SK-N-SH (cell line): ENCODE measurements around the gene COG8.

Source experiments
- EP300 ChIP-seq, 2 experiments: IDR thresholded peaks; 2 replicates each; pipeline versions ENCODE4 v1.4.0 to v1.6.1; 2012; ENCODE audit warnings: borderline replicate concordance in 1 of 2, low read depth in 1 of 2, low read length in 1 of 2
- FOXJ3 ChIP-seq: sonication (generic); formaldehyde crosslinking; IDR thresholded peaks from 2 replicates; pipeline ENCODE4 v1.5.1; 2020; ENCODE audit warnings: mild to moderate bottlenecking, missing genetic modification reagents
- FOXM1 ChIP-seq: IDR thresholded peaks from 2 replicates; pipeline ENCODE4 v1.4.0; 2012; ENCODE audit warnings: low read depth, mild to moderate bottlenecking
- MAX ChIP-seq: IDR thresholded peaks from 2 replicates; pipeline ENCODE4 v1.4.0; 2012; ENCODE audit warnings: low read depth
- NFIC ChIP-seq: IDR thresholded peaks from 2 replicates; pipeline ENCODE4 v1.4.0; 2012; ENCODE audit warnings: borderline replicate concordance
- NRF1 ChIP-seq: IDR thresholded peaks from 2 replicates; pipeline ENCODE4 v1.6.1; 2012; ENCODE audit warnings: low read depth, mild to moderate bottlenecking, low read length
- SMC3 ChIP-seq: IDR thresholded peaks from 2 replicates; pipeline ENCODE4 v1.6.1; 2012; ENCODE audit warnings: low read depth, low read length, improper control_type of control experiment
- TCF12 ChIP-seq: IDR thresholded peaks from 2 replicates; pipeline ENCODE4 v1.4.0; 2012
- TEAD4 ChIP-seq: IDR thresholded peaks from 2 replicates; pipeline ENCODE4 v1.4.0; 2012; ENCODE audit warnings: mild to moderate bottlenecking, borderline replicate concordance; ENCODE audit not compliant: insufficient read depth
- USF2 ChIP-seq: fragments of 150-350 bp; IDR thresholded peaks from 2 replicates; pipeline ENCODE4 v1.6.1; 2017; ENCODE audit warnings: antibody characterized with exemption, low read length, low read depth, borderline replicate concordance
- TF ChIP-seq, protein P1 (sequence below): fragments of 200-600 bp; sonication (generic); IDR thresholded peaks from 2 replicates; pipeline ENCODE4 v1.6.1; 2017; ENCODE audit warnings: antibody characterized with exemption, mild to moderate bottlenecking, moderate library complexity

DNA sequence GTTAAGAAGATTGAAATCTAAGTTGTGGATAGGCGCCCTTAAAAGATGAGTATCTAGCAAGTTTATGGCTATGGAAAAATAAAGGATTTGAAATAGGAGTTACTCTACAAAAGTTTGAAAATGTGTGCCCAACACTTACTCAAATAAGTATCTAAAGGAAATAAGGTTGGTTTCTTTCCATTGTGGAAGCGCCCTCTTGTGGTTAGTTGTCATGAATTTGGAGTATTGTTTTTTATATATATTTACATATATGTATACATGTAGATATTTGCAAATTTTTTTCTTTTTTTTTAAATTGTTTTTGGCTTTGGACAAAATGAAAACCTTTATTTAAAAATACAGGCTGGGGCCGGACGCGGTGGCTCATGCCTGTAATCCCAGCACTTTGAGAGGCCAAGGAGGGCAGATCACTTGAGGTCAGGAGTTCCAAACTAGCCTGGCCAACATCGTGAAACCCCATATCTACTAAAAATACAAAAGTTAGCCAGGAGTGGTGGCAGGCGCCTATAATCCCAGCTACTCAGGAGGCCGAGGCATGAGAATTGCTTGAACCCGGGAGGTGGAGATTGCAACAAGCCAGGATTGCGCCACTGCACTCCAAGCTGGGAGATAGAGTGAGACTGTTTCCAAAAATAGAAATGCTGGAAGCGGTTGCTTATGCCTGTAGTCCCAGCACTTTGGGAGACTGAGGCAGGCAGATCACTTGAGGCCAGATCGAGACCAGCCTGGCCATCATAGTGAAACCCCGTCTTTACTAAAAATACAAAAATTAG, 52.2 kb downstream of the COG8 start:
- TF ChIP-seq SMC3 (peak; percentile 54), NFIC (no peak), MAX (no peak), EP300 (IDR thresholded peaks at IDR 0.05; ENCODE audit: borderline replicate concordance in 1 of 2, low read depth in 1 of 2, low read length in 1 of 2) (no peak), TEAD4 (no peak), FOXJ3 (no peak), FOXM1 (no peak), TCF12 (no peak), NRF1 (no peak), USF2 (no peak)
- TF ChIP-seq, protein P1, sequence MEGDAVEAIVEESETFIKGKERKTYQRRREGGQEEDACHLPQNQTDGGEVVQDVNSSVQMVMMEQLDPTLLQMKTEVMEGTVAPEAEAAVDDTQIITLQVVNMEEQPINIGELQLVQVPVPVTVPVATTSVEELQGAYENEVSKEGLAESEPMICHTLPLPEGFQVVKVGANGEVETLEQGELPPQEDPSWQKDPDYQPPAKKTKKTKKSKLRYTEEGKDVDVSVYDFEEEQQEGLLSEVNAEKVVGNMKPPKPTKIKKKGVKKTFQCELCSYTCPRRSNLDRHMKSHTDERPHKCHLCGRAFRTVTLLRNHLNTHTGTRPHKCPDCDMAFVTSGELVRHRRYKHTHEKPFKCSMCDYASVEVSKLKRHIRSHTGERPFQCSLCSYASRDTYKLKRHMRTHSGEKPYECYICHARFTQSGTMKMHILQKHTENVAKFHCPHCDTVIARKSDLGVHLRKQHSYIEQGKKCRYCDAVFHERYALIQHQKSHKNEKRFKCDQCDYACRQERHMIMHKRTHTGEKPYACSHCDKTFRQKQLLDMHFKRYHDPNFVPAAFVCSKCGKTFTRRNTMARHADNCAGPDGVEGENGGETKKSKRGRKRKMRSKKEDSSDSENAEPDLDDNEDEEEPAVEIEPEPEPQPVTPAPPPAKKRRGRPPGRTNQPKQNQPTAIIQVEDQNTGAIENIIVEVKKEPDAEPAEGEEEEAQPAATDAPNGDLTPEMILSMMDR, result peak; percentile 67
